ENCODE data around the gene FAM222A.

Gene FAM222A

GRCh38 chr12:109713187-109714070, at the start of gene FAM222A:
Gene FAM222A, plus strand, starts transcription at chr12:109713825. Its CDS starts 30,322 bp downstream, at chr12:109744147.
- peak; percentile 88 to 95 for DNase-seq (ENCODE audit: low read depth in 2 of 2)

- no peak for DNase-seq (ENCODE audit: low read depth in 2 of 2)
Observed at GRCh38 chr12:109664402-109664801, 49.2 kb upstream of the FAM222A start.

GRCh38 chr12:109666068-109666467, 47.6 kb upstream of the FAM222A start:
- no peak for DNase-seq (ENCODE audit: low read depth in 2 of 2)

GRCh38 chr12:109670731-109671130, 42.9 kb upstream of the FAM222A start:
- no peak for DNase-seq (ENCODE audit: low read depth in 2 of 2)

- no peak for DNase-seq (ENCODE audit: low read depth in 2 of 2)
Observed at GRCh38 chr12:109671502-109671901, 42.1 kb upstream of the FAM222A start.

- DNase-seq (ENCODE audit: low read depth in 2 of 2): no peak
Observed at GRCh38 chr12:109673379-109673778, 40.2 kb upstream of the FAM222A start.

GRCh38 chr12:109673884-109674283, 39.7 kb upstream of the FAM222A start:
- DNase-seq (ENCODE audit: low read depth in 2 of 2): no peak

- no peak for DNase-seq (ENCODE audit: low read depth in 2 of 2)
Observed at GRCh38 chr12:109675411-109675810, 38.2 kb upstream of the FAM222A start.

GRCh38 chr12:109677279-109677691, 36.3 kb upstream of the FAM222A start:
- no peak for DNase-seq (ENCODE audit: low read depth in 2 of 2)

- DNase-seq (ENCODE audit: low read depth in 2 of 2): no peak
Observed at GRCh38 chr12:109678719-109679118, 34.9 kb upstream of the FAM222A start.

- DNase-seq (ENCODE audit: low read depth in 2 of 2): no peak
Observed at GRCh38 chr12:109679501-109680263, 33.9 kb upstream of the FAM222A start.

GRCh38 chr12:109680264-109681005, 33.2 kb upstream of the FAM222A start:
- DNase-seq (ENCODE audit: low read depth in 2 of 2): no peak

- DNase-seq (ENCODE audit: low read depth in 2 of 2): no peak
Observed at GRCh38 chr12:109681986-109682707, 31.5 kb upstream of the FAM222A start.

- no peak for DNase-seq (ENCODE audit: low read depth in 2 of 2)
Observed at GRCh38 chr12:109682708-109683060, 30.9 kb upstream of the FAM222A start.

GRCh38 chr12:109683316-109683715, 30.3 kb upstream of the FAM222A start:
- DNase-seq (ENCODE audit: low read depth in 2 of 2): no peak

GRCh38 chr12:109685574-109686447, 27.8 kb upstream of the FAM222A start:
- DNase-seq (ENCODE audit: low read depth in 2 of 2): no peak

- DNase-seq (ENCODE audit: low read depth in 2 of 2): no peak
Observed at GRCh38 chr12:109686523-109686922, 27.1 kb upstream of the FAM222A start.

GRCh38 chr12:109687250-109687649, 26.4 kb upstream of the FAM222A start:
- DNase-seq (ENCODE audit: low read depth in 2 of 2): no peak

GRCh38 chr12:109689426-109689825, 24.2 kb upstream of the FAM222A start:
- DNase-seq (ENCODE audit: low read depth in 2 of 2): no peak

- no peak for DNase-seq (ENCODE audit: low read depth in 2 of 2)
Observed at GRCh38 chr12:109693160-109693559, 20.5 kb upstream of the FAM222A start.

Measured in stimulated activated CD4-positive, alpha-beta T cell treated with anti-CD3 and anti-CD28 coated beads, Interleukin-4, amount 100 ng/mL, for 48 hours (primary cell).